ENCODE results near the gene RGS18. TPM values are rescaled to one million over a fixed set of nuclear protein-coding genes. Genes with fewer than 3 reads are reported as not detected.

The RGS18 gene, protein sequence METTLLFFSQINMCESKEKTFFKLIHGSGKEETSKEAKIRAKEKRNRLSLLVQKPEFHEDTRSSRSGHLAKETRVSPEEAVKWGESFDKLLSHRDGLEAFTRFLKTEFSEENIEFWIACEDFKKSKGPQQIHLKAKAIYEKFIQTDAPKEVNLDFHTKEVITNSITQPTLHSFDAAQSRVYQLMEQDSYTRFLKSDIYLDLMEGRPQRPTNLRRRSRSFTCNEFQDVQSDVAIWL
- total RNA-seq = 1 to 10 TPM in 1 of 4 donors, under 1 TPM in 1, not detected in 2; 0.68 to 1.1 TPM

DNA sequence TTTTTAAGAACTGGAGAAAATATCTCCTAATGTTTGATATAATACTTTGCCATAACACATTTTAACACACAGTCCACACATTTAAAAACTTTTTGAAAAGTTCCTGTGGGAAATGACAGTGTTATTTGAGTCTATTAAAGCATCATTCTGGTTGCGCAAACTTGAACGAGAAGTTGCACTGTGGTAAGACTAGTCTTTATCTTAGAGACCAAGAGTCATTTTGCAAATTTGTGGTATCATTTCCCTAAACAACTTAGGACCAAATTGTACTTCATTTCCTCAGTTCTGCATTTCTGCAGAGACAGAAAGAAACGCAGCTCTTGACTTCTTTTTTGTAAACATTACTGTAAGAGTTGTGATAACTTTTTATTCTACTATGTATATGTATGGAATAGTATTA lies at the start of gene RGS18:
Gene RGS18 (plus strand): TSS at position 282 of the 400 bp plus-strand sequence. CDS start 176 bp downstream, outside the sequence.
- intact Hi-C loops (cut with DNase I; ENCODE audit: low total_unique reads) = no loop called here
- no peaks in the 10 kb centered on the region for H3K9me3 ChIP-seq
- no peaks in the 10 kb centered on the region for H3K36me3 ChIP-seq
- no peak within 1 kb of the TSS for H3K4me3 ChIP-seq
- peak within 1 kb of the TSS in 2 of 4 donors; percentile 31 to 52 for H3K27ac ChIP-seq
- H3K27me3 ChIP-seq = no peaks in the 10 kb centered on the region
- no peak for DNase-seq
- WGBS, 2 donors (ENCODE audit: low coverage in 1 of 2) = 35 to 43% methylated on average over 3 of the region's 3 CpGs
- in situ Hi-C loops (cut with MboI; ENCODE audit: low pct_ligation_motif_present in 1 of 4, low pct_unique_long_range_greater_than_20kb in 1 of 4, low sequenced_read_pairs in 3 of 4) = no loop called here
- TF ChIP-seq POLR2A (IDR thresholded peaks at IDR 0.05) = no peak
- peak in 1 of 3 donors; percentile 48 for TF ChIP-seq POLR2AphosphoS5 (IDR thresholded peaks at IDR 0.05)
- TF ChIP-seq, protein P1, sequence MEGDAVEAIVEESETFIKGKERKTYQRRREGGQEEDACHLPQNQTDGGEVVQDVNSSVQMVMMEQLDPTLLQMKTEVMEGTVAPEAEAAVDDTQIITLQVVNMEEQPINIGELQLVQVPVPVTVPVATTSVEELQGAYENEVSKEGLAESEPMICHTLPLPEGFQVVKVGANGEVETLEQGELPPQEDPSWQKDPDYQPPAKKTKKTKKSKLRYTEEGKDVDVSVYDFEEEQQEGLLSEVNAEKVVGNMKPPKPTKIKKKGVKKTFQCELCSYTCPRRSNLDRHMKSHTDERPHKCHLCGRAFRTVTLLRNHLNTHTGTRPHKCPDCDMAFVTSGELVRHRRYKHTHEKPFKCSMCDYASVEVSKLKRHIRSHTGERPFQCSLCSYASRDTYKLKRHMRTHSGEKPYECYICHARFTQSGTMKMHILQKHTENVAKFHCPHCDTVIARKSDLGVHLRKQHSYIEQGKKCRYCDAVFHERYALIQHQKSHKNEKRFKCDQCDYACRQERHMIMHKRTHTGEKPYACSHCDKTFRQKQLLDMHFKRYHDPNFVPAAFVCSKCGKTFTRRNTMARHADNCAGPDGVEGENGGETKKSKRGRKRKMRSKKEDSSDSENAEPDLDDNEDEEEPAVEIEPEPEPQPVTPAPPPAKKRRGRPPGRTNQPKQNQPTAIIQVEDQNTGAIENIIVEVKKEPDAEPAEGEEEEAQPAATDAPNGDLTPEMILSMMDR (IDR thresholded peaks at IDR 0.05) = no peak
- TF ChIP-seq EP300 (IDR thresholded peaks at IDR 0.05; ENCODE audit: low read depth) = no peak
- no peaks in the 10 kb centered on the region for H3K4me1 ChIP-seq

DNA sequence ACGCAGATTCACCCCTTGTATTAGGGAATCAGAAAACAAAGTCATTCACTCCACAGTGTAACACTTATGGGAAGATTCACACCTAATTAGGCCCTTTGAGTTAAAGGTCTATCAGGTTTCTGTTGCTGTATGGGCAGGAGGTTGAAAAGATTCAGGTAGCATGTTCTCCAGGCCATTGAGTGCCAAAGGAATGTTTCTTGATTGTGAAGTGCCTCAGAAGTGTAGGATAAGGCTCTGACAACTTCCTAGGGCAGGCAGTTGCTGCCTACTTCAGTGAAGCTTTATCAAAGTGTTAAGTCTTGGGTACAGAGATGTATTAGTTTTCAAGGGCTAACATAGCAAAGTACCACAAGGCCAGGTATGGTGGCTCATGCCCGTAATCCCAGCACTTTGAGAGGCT lies 48.7 kb upstream of the RGS18 start:
- WGBS, 2 donors (ENCODE audit: low coverage in 1 of 2) = 98 to 100% methylated on average over 1 to 2 of the region's 2 CpGs
- TF ChIP-seq POLR2A (IDR thresholded peaks at IDR 0.05) (no peak), POLR2AphosphoS5 (IDR thresholded peaks at IDR 0.05) (no peak), EP300 (IDR thresholded peaks at IDR 0.05; ENCODE audit: low read depth) (no peak)
- TF ChIP-seq, protein P1 (IDR thresholded peaks at IDR 0.05) = no peak

DNA sequence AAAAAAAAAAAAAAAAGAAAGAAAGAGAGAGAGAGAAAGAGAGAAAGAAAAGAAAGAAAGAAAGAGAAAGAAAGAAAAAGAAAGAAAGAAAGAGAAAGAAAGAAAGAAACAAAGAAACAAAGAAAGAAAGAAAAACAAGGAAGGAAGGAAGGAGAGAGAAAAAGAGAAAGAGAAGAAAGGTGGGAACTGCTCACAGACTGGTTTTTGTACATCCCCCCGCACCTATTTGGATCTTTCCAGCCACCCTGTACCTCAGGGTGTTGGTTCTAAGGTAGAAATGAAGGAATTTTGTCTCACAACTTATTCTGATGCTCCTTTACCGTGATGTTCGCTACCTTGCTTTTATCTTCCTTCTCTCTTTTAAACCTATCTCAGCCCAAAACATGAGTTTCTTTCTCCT lies 43.3 kb upstream of the RGS18 start:
- TF ChIP-seq EP300 (IDR thresholded peaks at IDR 0.05; ENCODE audit: low read depth) (no peak), POLR2A (IDR thresholded peaks at IDR 0.05) (no peak), POLR2AphosphoS5 (IDR thresholded peaks at IDR 0.05) (no peak)
- TF ChIP-seq, protein P1 (IDR thresholded peaks at IDR 0.05) = no peak
- no peaks in the 10 kb centered on the region for H3K27me3 ChIP-seq
- H3K27ac ChIP-seq = no peak overlapping the region
- no peak overlapping the region for H3K4me3 ChIP-seq
- 86 to 89% methylated on average over 3 of the region's 3 CpGs for WGBS, 2 donors (ENCODE audit: low coverage in 1 of 2)
- no peaks in the 10 kb centered on the region for H3K36me3 ChIP-seq
- intact Hi-C loops (cut with DNase I; ENCODE audit: low total_unique reads) = no loop called here
- no peak for DNase-seq
- in situ Hi-C loops (cut with MboI; ENCODE audit: low pct_ligation_motif_present in 1 of 4, low pct_unique_long_range_greater_than_20kb in 1 of 4, low sequenced_read_pairs in 3 of 4) = no loop called here
- no peaks in the 10 kb centered on the region for H3K4me1 ChIP-seq
- H3K9me3 ChIP-seq = no peaks in the 10 kb centered on the region

More for the DNA sequence above, 48.7 kb upstream of the RGS18 start:
- Histone ChIP-seq H3K4me3 (no peak overlapping the region), H3K36me3 (no peaks in the 10 kb centered on the region), H3K4me1 (no peaks in the 10 kb centered on the region), H3K27me3 (no peaks in the 10 kb centered on the region), H3K27ac (no peak overlapping the region), H3K9me3 (no peaks in the 10 kb centered on the region)
- intact Hi-C loops (cut with DNase I; ENCODE audit: low total_unique reads) = no loop called here
- no peak for DNase-seq
- in situ Hi-C loops (cut with MboI; ENCODE audit: low pct_ligation_motif_present in 1 of 4, low pct_unique_long_range_greater_than_20kb in 1 of 4, low sequenced_read_pairs in 3 of 4) = no loop called here

DNA sequence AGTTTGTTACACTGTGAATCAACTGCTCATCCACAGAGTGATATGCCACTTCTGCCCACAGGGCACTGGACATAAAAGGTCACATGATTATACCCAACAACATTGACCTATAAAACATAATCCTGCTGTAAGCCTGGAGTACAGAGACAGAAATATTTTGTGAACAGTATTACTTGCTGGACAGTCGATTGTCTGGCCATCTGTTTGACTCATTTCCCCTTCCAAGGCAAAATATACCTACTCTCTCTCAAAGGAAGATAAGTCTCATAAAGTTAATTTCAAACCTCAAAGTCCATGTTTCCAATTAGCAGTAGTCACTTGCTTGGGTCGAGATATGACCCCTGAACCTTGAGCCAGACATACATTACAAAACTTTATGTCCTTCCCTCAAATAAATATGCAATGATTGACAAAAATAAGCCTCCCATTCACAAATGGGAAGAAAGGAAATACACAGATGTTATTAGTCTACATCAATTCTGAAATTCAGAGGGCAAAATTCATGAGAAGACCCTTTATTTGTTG lies 39.3 kb upstream of the RGS18 start:
- H3K27me3 ChIP-seq = no peaks in the 10 kb centered on the region
- no peaks in the 10 kb centered on the region for H3K4me1 ChIP-seq
- in situ Hi-C loops (cut with MboI; ENCODE audit: low pct_ligation_motif_present in 1 of 4, low pct_unique_long_range_greater_than_20kb in 1 of 4, low sequenced_read_pairs in 3 of 4) (no loop called here), intact Hi-C loops (cut with DNase I; ENCODE audit: low total_unique reads) (no loop called here)
- H3K27ac ChIP-seq = no peak overlapping the region
- 37 to 44% methylated on average over 2 of the region's 2 CpGs for WGBS, 2 donors (ENCODE audit: low coverage in 1 of 2)
- no peaks in the 10 kb centered on the region for H3K9me3 ChIP-seq
- no peaks in the 10 kb centered on the region for H3K36me3 ChIP-seq
- TF ChIP-seq POLR2AphosphoS5 (IDR thresholded peaks at IDR 0.05) (no peak), EP300 (IDR thresholded peaks at IDR 0.05; ENCODE audit: low read depth) (no peak), POLR2A (IDR thresholded peaks at IDR 0.05) (no peak)
- TF ChIP-seq, protein P1 (IDR thresholded peaks at IDR 0.05) = no peak
- H3K4me3 ChIP-seq = no peak overlapping the region
- DNase-seq = no peak
